HEK293 (cell line): Measurements from ENCODE around the gene GNLY.

Experiments used
- BCL11B ChIP-seq: fragments of 450-650 bp; formaldehyde crosslinking; IDR thresholded peaks from 2 replicates; pipeline ENCODE4 v1.5.1; 2016; ENCODE audit warnings: low read depth, missing biosample characterization, missing genetic modification characterization
- CTCF ChIP-seq: fragments of 450-650 bp; formaldehyde crosslinking; IDR thresholded peaks from 2 replicates; pipeline ENCODE4 v1.5.1; 2016; ENCODE audit warnings: missing biosample characterization, missing genetic modification characterization
- YY1 ChIP-seq: fragments of 450-650 bp; formaldehyde crosslinking; IDR thresholded peaks from 2 replicates; pipeline ENCODE4 v1.5.1; 2018; ENCODE audit warnings: missing biosample characterization, missing genetic modification characterization
- ZBTB26 ChIP-seq: fragments of 450-650 bp; formaldehyde crosslinking; optimal IDR thresholded peaks from 2 replicates; pipeline ENCODE3; 2016; ENCODE audit warnings: missing biosample characterization, mild to moderate bottlenecking, missing genetic modification characterization
- ZFHX2 ChIP-seq: fragments of 450-650 bp; formaldehyde crosslinking; conservative IDR thresholded peaks from 2 replicates; pipeline ENCODE4 v1.5.1; 2016; ENCODE audit warnings: missing biosample characterization, missing genetic modification characterization
- ZNF121 ChIP-seq: fragments of 450-650 bp; formaldehyde crosslinking; IDR thresholded peaks from 2 replicates; pipeline ENCODE4 v1.5.1; 2016; ENCODE audit warnings: missing biosample characterization, missing genetic modification characterization
- ZNF274 ChIP-seq, 2 experiments: fragments of 200-500 bp in 1 of 2; fragments of 450-650 bp in 1 of 2; sonication (Bioruptor generic) in 1 of 2; formaldehyde crosslinking in 1 of 2; IDR thresholded peaks; 2 replicates each; pipeline versions ENCODE4 v1.5.1 to v1.6.1; 2014 to 2016; ENCODE audit warnings: borderline replicate concordance in 1 of 2, inconsistent platforms in 1 of 2, low read length in 1 of 2, missing biosample characterization in 1 of 2, missing genetic modification characterization in 1 of 2
- ZNF335 ChIP-seq: fragments of 450-650 bp; formaldehyde crosslinking; conservative IDR thresholded peaks from 2 replicates; pipeline ENCODE4 v1.5.1; 2016; ENCODE audit warnings: missing biosample characterization, missing genetic modification characterization
- ZNF362 ChIP-seq: fragments of 450-650 bp; formaldehyde crosslinking; IDR thresholded peaks from 2 replicates; pipeline ENCODE4 v1.5.1; 2016; ENCODE audit warnings: missing biosample characterization, missing genetic modification characterization
- ZNF391 ChIP-seq: fragments of 450-650 bp; formaldehyde crosslinking; IDR thresholded peaks from 2 replicates; pipeline ENCODE4 v1.5.1; 2016; ENCODE audit warnings: low read depth, missing biosample characterization, missing genetic modification characterization, borderline replicate concordance
- ZNF394 ChIP-seq: fragments of 450-650 bp; formaldehyde crosslinking; IDR thresholded peaks from 2 replicates; pipeline ENCODE4 v1.5.1; 2016; ENCODE audit warnings: missing biosample characterization, missing genetic modification characterization, mild to moderate bottlenecking, moderate library complexity, borderline replicate concordance
- ZNF449 ChIP-seq: fragments of 450-650 bp; formaldehyde crosslinking; IDR thresholded peaks from 2 replicates; pipeline ENCODE4 v1.5.1; 2017; ENCODE audit warnings: missing biosample characterization, mild to moderate bottlenecking, missing genetic modification characterization, moderate library complexity
- ZNF639 ChIP-seq: fragments of 450-650 bp; formaldehyde crosslinking; IDR thresholded peaks from 2 replicates; pipeline ENCODE4 v1.5.1; 2016; ENCODE audit warnings: missing biosample characterization, missing genetic modification characterization
- ZNF660 ChIP-seq: fragments of 450-650 bp; IDR thresholded peaks from 2 replicates; pipeline ENCODE4 v1.5.1; 2018; ENCODE audit warnings: missing biosample characterization, mild to moderate bottlenecking, missing genetic modification characterization

- no peak for TF ChIP-seq ZFHX2 (tag by site-specific recombination)
- TF ChIP-seq ZNF449 (tag by site-specific recombination), result no peak
- no peak for TF ChIP-seq ZNF335 (tag by site-specific recombination)
- TF ChIP-seq ZNF274 (IDR thresholded peaks at IDR 0.05; ENCODE audit: low read length), result no peak
- no peak for TF ChIP-seq ZNF274 (tag by site-specific recombination; IDR thresholded peaks at IDR 0.05; ENCODE audit: borderline replicate concordance)
- no peak for TF ChIP-seq ZNF391 (tag by site-specific recombination)
- TF ChIP-seq CTCF (tag by site-specific recombination), result no peak
- TF ChIP-seq ZBTB26 (tag by site-specific recombination), result no peak
- no peak for TF ChIP-seq BCL11B (tag by site-specific recombination)
- no peak for TF ChIP-seq ZNF362 (tag by site-specific recombination)
- no peak for TF ChIP-seq ZNF394
- no peak for TF ChIP-seq YY1 (tag by site-specific recombination)
- TF ChIP-seq ZNF121 (tag by site-specific recombination), result no peak
- TF ChIP-seq ZNF639 (tag by site-specific recombination), result no peak
- TF ChIP-seq ZNF660 (tag by site-specific recombination), result no peak
These were observed 45.5 kb upstream of the GNLY start for GRCh38 chr2:85648619-85649018.
